ENCODE measurements around the gene SNRPN.

DNA sequence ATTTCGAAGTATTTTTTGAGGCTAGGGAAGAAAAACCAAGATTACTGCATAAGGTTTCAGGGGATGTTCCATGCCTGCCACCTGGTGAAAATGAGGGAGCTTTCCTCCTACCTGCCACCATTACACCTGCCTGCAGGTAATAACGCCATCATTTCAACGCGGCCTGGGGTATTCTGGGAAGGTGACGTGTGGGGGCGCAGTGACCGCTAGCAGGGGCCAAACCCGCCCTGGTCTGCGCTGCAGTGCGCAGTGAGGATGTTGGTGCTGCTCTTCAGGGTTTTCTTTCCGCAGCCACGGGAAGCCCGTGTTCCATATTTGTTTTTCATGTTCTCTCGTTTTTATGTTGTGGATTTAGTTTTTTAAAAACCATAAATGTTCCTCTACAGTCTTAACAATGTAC is 37.4 kb upstream of the SNRPN start:
- TF ChIP-seq, protein P1, sequence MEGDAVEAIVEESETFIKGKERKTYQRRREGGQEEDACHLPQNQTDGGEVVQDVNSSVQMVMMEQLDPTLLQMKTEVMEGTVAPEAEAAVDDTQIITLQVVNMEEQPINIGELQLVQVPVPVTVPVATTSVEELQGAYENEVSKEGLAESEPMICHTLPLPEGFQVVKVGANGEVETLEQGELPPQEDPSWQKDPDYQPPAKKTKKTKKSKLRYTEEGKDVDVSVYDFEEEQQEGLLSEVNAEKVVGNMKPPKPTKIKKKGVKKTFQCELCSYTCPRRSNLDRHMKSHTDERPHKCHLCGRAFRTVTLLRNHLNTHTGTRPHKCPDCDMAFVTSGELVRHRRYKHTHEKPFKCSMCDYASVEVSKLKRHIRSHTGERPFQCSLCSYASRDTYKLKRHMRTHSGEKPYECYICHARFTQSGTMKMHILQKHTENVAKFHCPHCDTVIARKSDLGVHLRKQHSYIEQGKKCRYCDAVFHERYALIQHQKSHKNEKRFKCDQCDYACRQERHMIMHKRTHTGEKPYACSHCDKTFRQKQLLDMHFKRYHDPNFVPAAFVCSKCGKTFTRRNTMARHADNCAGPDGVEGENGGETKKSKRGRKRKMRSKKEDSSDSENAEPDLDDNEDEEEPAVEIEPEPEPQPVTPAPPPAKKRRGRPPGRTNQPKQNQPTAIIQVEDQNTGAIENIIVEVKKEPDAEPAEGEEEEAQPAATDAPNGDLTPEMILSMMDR (IDR thresholded peaks at IDR 0.05) = no peak
- TF ChIP-seq EZH2 (IDR thresholded peaks at IDR 0.05) = no peak

All from neural progenitor cell (in vitro differentiated cells).